ENCODE measurements around the gene HYAL3. TPM values are rescaled to one million over a fixed set of nuclear protein-coding genes. Genes with fewer than 3 reads are reported as not detected.

HYAL3 gene
- total and polyA plus RNA-seq, 2 of the 8 experiments (the other 6 are each of a cell fraction or from before 2014, with no cell fraction given) = 3.2 to 12.2 TPM

- Histone ChIP-seq H3K4me2 (ENCODE audit: insufficient read depth in 1 of 2, low read depth in 2 of 2, low read length in 2 of 2) (no peak overlapping the region), H2AFZ (ENCODE audit: low read length) (no peak overlapping the region), H2BK120ac (replicated peaks; ENCODE audit: low read depth, low read length) (no peak overlapping the region), H3K4me1 (replicated peaks in 1 of 4; ENCODE audit: control insufficient read depth in 3 of 4, insufficient read depth in 4 of 4, low read length in 3 of 4) (peaks cover 0 to 29% (median 14%) of the 10 kb centered on the region in 4 experiments; a peak in 6 of 7 replicates), H4K91ac (replicated peaks; ENCODE audit: insufficient read length, low read length) (no peak overlapping the region), H3K14ac (ENCODE audit: insufficient read length) (no peak overlapping the region), H3K18ac (ENCODE audit: extremely low read depth, low read length) (no peak overlapping the region), H3K4ac (replicated peaks; ENCODE audit: insufficient read length, low read depth, low read length) (no peak overlapping the region), H2AK5ac (ENCODE audit: low read depth, low read length) (no peak overlapping the region), H3K27me3 (replicated peaks in 1 of 4; ENCODE audit: control insufficient read depth in 3 of 4, extremely low read depth in 1 of 4, insufficient read depth in 3 of 4, low read length in 3 of 4) (no peaks in the 10 kb centered on the region), H2BK20ac (ENCODE audit: low read length) (no peak overlapping the region), H3K79me2 (ENCODE audit: control insufficient read depth in 1 of 2, insufficient read depth in 2 of 2, low read length in 2 of 2) (peaks cover 0 to 11% of the 10 kb centered on the region in 2 experiments; a peak in 2 of 4 replicates), H2BK12ac (ENCODE audit: low read depth, low read length) (no peak overlapping the region), H3K23me2 (ENCODE audit: low read depth, low read length) (peaks cover 21% of the 10 kb centered on the region; the same call in 1 of the 2 replicates), H2BK5ac (ENCODE audit: low read depth, low read length) (no peak overlapping the region), H3K9me3 (ENCODE audit: insufficient read depth in 2 of 2, low read depth in 1 of 2, low read length in 1 of 2) (no peaks in the 10 kb centered on the region), H4K8ac (ENCODE audit: extremely low read depth, insufficient read depth, low read length) (no peak overlapping the region), H4K20me1 (replicated peaks in 1 of 2; ENCODE audit: control insufficient read depth in 1 of 2, insufficient read depth in 2 of 2, low read length in 2 of 2) (peaks cover 2 to 6% of the 10 kb centered on the region in 2 experiments), H2BK15ac (ENCODE audit: low read length) (no peak overlapping the region), H3K56ac (replicated peaks; ENCODE audit: insufficient read length, low read depth, low read length) (no peak overlapping the region), H3K79me1 (ENCODE audit: low read depth, low read length) (peaks cover 5% of the 10 kb centered on the region; the same call in 1 of the 2 replicates), H3K23ac (ENCODE audit: insufficient read length) (no peak overlapping the region), H3K9ac (replicated peaks in 1 of 4; ENCODE audit: extremely low read depth in 1 of 4, low read depth in 3 of 4, low read length in 3 of 4) (no peak overlapping the region), H3K27ac (ENCODE audit: low read depth, low read length) (no peak overlapping the region), H3K36me3 (ENCODE audit: control insufficient read depth in 2 of 4, insufficient read depth in 4 of 4, low read length in 3 of 4) (peaks cover 9 to 23% (median 15%) of the 10 kb centered on the region in 4 experiments; a peak in 7 of 8 replicates), H3K4me3 (ENCODE audit: extremely low read depth in 1 of 4, insufficient read depth in 2 of 4, low read depth in 3 of 4, low read length in 4 of 4) (no peak overlapping the region), H4K5ac (ENCODE audit: insufficient read length, low read depth, low read length) (no peak overlapping the region)
- FAIRE-seq (no peak), DNase-seq (ENCODE audit: low read depth in 1 of 2, low spot score in 2 of 2) (no peak)
- ChIA-PET POLR2A (ENCODE audit: partially characterized antibody) (interaction anchor here (0.8 to 3.8 kb wide), 3 partner anchors 14 to 302 kb away, joined by 3 to 15 read pairs (median 4); partner anchors contain the start of genes HYAL1 and RASSF1), CTCF (ENCODE audit: partially characterized antibody) (interaction anchor here (0.5 to 7.5 kb wide), 6 partner anchors 11 to 266 kb away, joined by 3 to 75 read pairs (median 4); partner anchors contain the start of gene LSMEM2)
- 80% methylated on average over 8 of the region's 8 CpGs; no CpG with 5 or more reads in 1 of the 2 experiments for WGBS, 2 experiments (ENCODE audit: extremely low coverage in 1 of 2, insufficient coverage in 1 of 2, insufficient read length in 1 of 2, insufficient replicate concordance in 2 of 2, low coverage in 1 of 2, low lambda C conversion rate in 2 of 2, missing lambda C conversion rate in 1 of 2)
- TF ChIP-seq CREB1 (IDR thresholded peaks at IDR 0.05) (no peak), GTF2F1 (IDR thresholded peaks at IDR 0.05; ENCODE audit: borderline replicate concordance, low read depth, low read length) (no peak), RAD21 (IDR thresholded peaks at IDR 0.05 in 1 of 2, conservative IDR thresholded peaks at IDR 0.05 in 1 of 2; ENCODE audit: low read depth in 2 of 2, low read length in 2 of 2) (no peak), SUZ12 (IDR thresholded peaks at IDR 0.05; ENCODE audit: low read length) (no peak), TEAD4 (IDR thresholded peaks at IDR 0.05; ENCODE audit: low read depth, low read length) (no peak), HDAC6 (IDR thresholded peaks at IDR 0.05; ENCODE audit: low read depth, low read length) (no peak), EP300 (IDR thresholded peaks at IDR 0.05; ENCODE audit: borderline replicate concordance in 1 of 2, low read depth in 2 of 2, low read length in 2 of 2) (no peak), CHD1 (IDR thresholded peaks at IDR 0.05; ENCODE audit: low read depth, low read length) (no peak), RBBP5 (IDR thresholded peaks at IDR 0.05; ENCODE audit: borderline replicate concordance, low read depth, low read length) (no peak), E2F6 (IDR thresholded peaks at IDR 0.05) (no peak)
- TF ChIP-seq, protein P1, sequence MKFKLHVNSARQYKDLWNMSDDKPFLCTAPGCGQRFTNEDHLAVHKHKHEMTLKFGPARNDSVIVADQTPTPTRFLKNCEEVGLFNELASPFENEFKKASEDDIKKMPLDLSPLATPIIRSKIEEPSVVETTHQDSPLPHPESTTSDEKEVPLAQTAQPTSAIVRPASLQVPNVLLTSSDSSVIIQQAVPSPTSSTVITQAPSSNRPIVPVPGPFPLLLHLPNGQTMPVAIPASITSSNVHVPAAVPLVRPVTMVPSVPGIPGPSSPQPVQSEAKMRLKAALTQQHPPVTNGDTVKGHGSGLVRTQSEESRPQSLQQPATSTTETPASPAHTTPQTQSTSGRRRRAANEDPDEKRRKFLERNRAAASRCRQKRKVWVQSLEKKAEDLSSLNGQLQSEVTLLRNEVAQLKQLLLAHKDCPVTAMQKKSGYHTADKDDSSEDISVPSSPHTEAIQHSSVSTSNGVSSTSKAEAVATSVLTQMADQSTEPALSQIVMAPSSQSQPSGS (IDR thresholded peaks at IDR 0.05; ENCODE audit: low read length) = no peak
Measured at GRCh38 chr3:50326182-50326541, 27.0 kb upstream of the HYAL3 start.

All from H1 (cell line).